Body of pancreas (tissue), 4 donors: ENCODE results near the gene USP5. TPM values are rescaled to one million over a fixed set of nuclear protein-coding genes. Genes with fewer than 3 reads are reported as not detected.
"Not testable (repeated sequence)": the region's sequence is repeated elsewhere in the genome, so short reads cannot be mapped to it uniquely, and the experiment has no call there.

ENCODE experiments used
- ATAC-seq: fragments of 150-250 bp; one replicate; pipeline ENCODE4 v1.9.1; 2016
- DNase-seq, 4 donors: peaks; one replicate each; pipeline ENCODE4 v3.0.0-alpha.2; 2019
- H3K27ac ChIP-seq, 4 donors: fragments of 200-600 bp; sonication (generic); 1 replicate in 3 of 4; 2 replicates in 1 of 4; pipeline versions ENCODE4 v1.5.1 to v1.6.1; 2016 to 2019; ENCODE audit warnings: mild to moderate bottlenecking in 1 of 4, mixed read lengths in 1 of 4, moderate library complexity in 1 of 4
- H3K27me3 ChIP-seq, 2 donors: fragments of 200-600 bp; sonication (generic); one replicate each; pipeline ENCODE4 v1.6.0; 2016; ENCODE audit warnings: mild to moderate bottlenecking in 1 of 2
- H3K36me3 ChIP-seq, 2 donors: fragments of 200-600 bp; sonication (generic); replicated peaks in 1 of 2; 2 replicates each; pipeline ENCODE4 v1.5.1; 2016; ENCODE audit warnings: low read depth in 2 of 2; ENCODE audit not compliant: insufficient read depth in 1 of 2
- H3K4me1 ChIP-seq: fragments of 200-600 bp; sonication (generic); one replicate; pipeline ENCODE4 v1.6.0; 2016
- H3K4me3 ChIP-seq, 2 donors: fragments of 200-600 bp; sonication (generic); 1 replicate in 1 of 2; 2 replicates in 1 of 2; pipeline ENCODE4 v1.5.1; 2016 to 2019
- H3K9me3 ChIP-seq, 3 donors: fragments of 200-600 bp; sonication (generic); 1 replicate in 2 of 3; 2 replicates in 1 of 3; pipeline ENCODE4 v1.5.1; 2016
- POLR2A ChIP-seq, 3 donors: fragments of 450-650 bp; IDR thresholded peaks; one replicate each; pipeline ENCODE4 v1.6.1; 2016; ENCODE audit warnings: antibody characterized with exemption in 3 of 3, mild to moderate bottlenecking in 2 of 3
- WGBS, 2 donors: methylation state at CpG; one replicate each; pipeline ENCODE4 v1.1.5; 2017; 5-methylcytosine and 5-hydroxymethylcytosine counted together
- intact Hi-C: fragments of 100-400 bp; cut with DNase I; formaldehyde crosslinking; loops from one replicate; pipeline ENCODE4 v1.15.1; 2023
- total RNA-seq, 2 donors: library from RNA; depleted of rRNA; stranded (reverse); fragments of >200 nt; gene quantifications; one replicate each; pipeline ENCODE4 v1.1.0, GENCODE V29; 2016
- TF ChIP-seq, protein P1 (sequence below), 7 experiments: fragments of 450-650 bp in 4 of 7; fragments of 200-600 bp in 3 of 7; sonication (generic) in 3 of 7; IDR thresholded peaks; one replicate each; pipeline ENCODE4 v1.5.1; 2016 to 2019; ENCODE audit warnings: antibody characterized with exemption in 7 of 7

Gene USP5
- total RNA-seq, 2 donors from 2014 or later: 18.2 to 60.6 TPM

DNA sequence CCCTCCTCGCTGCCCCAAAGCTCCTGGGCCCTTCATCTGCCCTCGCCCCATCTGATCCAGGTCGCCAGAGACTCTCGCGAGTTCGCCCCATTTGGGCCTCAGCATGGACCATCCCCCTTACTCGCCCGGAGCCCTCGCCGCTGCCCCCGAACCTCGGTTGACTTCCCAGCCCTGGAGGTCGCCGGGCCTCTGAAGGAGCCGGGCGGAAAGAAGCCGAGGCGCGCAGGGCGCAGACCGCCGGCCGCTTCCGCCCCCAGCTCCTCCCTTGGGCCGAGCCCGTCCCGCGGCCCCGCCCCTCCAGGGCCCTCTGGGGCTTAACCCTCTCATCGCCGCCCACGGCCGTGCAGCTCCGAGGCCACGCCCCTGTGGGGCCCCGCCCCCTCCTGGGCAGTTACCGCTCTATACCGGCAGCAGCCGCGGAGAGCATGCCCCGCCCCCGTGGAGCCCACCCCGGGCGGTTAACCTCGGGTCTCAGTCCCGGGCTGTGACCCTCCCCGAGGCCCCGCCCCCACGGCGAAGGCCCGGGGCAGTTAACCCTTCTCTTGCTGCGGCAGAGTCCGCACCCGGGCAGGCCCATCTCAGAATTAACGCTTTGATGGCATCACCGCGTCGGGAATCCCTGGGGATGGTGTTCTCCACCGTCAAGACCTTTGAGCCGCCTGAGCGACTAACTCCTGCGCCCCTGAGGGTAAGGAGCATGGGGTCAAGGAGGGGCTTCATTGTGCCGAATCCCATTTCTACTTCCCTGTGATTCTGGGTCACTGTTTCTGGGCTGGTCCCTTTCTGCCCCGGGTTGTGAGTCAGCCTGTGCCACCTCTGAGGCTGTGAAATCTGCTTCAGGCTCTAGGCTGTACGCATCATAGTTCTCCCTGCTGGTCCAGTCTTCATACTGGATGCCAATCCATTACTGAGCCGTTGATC lies 21.4 kb downstream of the USP5 start, which contains the start of gene SPSB2:
TSS of gene SPSB2 (minus strand) at position 210 of the 921 bp plus-strand sequence. CDS start 402 bp downstream, outside the sequence.
- Histone ChIP-seq H3K9me3 (no peaks in the 10 kb centered on the region), H3K27me3 (no peaks in the 10 kb centered on the region), H3K4me1 (peaks cover 37% of the 10 kb centered on the region), H3K36me3 (peaks cover 0 to 4% of the 10 kb centered on the region in 2 donors), H3K27ac (peak within 1 kb of the TSS; percentile 65 to 82 (median 76)), H3K4me3 (peak within 1 kb of the TSS; percentile 33 to 75)
- intact Hi-C loops: no loop called here
- peak; percentile 27 to 75 (median 63) for TF ChIP-seq POLR2A (IDR thresholded peaks at IDR 0.05)
- TF ChIP-seq, protein P1, sequence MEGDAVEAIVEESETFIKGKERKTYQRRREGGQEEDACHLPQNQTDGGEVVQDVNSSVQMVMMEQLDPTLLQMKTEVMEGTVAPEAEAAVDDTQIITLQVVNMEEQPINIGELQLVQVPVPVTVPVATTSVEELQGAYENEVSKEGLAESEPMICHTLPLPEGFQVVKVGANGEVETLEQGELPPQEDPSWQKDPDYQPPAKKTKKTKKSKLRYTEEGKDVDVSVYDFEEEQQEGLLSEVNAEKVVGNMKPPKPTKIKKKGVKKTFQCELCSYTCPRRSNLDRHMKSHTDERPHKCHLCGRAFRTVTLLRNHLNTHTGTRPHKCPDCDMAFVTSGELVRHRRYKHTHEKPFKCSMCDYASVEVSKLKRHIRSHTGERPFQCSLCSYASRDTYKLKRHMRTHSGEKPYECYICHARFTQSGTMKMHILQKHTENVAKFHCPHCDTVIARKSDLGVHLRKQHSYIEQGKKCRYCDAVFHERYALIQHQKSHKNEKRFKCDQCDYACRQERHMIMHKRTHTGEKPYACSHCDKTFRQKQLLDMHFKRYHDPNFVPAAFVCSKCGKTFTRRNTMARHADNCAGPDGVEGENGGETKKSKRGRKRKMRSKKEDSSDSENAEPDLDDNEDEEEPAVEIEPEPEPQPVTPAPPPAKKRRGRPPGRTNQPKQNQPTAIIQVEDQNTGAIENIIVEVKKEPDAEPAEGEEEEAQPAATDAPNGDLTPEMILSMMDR (IDR thresholded peaks at IDR 0.05): peak in 1 of 7 experiments; percentile 29
- 0 to 1% methylated on average over 9 to 66 of the region's 66 CpGs for WGBS, 2 donors
- ATAC-seq (peak; percentile 94), DNase-seq (peak; percentile 98 to 99 (median 98))

DNA sequence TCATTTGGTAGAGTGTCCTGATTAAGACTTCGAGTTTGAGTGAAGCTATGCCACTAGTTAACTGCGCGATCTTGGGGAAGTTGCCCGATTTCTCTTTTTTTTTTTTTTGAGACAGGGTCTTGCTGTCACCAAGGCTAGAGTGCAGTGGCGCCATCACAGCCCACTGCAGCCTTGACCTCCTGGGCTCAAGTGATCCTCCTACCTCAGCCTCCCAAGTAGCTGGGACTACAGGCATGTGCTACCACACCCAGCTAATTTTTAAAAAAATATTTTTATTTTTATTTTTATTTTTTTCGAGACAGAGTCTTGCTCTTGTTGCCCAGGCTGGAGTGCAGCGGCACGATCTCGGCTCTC lies 22.0 kb downstream of the USP5 start:
- H3K4me3 ChIP-seq, ATAC-seq, H3K9me3 ChIP-seq, intact Hi-C loops, H3K27me3 ChIP-seq, DNase-seq, H3K36me3 ChIP-seq: not testable (repeated sequence)
- H3K4me1 ChIP-seq: peaks cover 31% of the 10 kb centered on the region
- peak overlapping the region; percentile 65 to 82 (median 76) for H3K27ac ChIP-seq
- WGBS, 2 donors: 45 to 54% methylated on average over 9 of the region's 9 CpGs

DNA sequence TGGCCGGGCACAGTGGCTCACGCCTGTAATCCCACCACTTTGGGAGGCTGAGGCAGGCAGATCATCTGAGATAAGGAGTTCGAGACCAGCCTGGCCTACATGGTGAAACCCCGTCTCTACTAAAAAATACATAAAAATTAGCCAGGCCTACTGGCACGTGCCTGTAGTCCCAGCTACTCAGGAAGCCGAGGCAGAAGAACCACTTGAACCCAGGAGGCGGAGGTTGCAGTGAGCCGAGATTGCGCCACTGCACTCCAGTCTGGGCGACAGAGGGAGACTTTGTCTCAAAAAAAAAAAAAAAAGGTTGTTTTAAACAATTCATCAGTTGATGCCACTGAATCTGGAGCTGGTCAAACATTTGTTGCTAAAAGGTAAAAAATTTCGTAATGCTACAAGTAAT lies 27.9 kb downstream of the USP5 start:
- ATAC-seq, H3K27ac ChIP-seq, H3K4me3 ChIP-seq, DNase-seq, intact Hi-C loops, H3K36me3 ChIP-seq, H3K4me1 ChIP-seq, H3K27me3 ChIP-seq, H3K9me3 ChIP-seq: not testable (repeated sequence)
- WGBS, 2 donors: 74 to 86% methylated on average over 11 of the region's 11 CpGs

DNA sequence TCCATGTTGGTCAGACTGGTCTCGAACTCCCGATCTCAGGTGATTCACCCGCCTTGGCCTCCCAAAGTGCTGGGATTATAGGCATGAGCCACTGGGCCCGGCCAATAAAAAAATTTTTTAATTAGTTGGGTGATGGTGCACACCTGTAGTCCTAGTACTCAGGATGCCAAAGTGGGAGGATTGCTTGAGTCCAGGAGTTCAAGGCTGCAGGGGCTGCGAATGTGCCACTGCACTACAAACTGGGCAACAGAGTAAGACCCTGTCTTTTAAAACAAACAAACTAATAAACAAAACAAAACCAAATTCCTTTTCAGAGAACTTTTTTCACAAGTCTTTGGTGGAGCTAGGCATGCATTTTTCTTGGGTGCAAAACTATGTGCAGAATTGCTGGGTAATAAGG lies 31.3 kb downstream of the USP5 start:
- H3K36me3 ChIP-seq: no peaks in the 10 kb centered on the region
- no peak for ATAC-seq
- no peak overlapping the region for H3K27ac ChIP-seq
- WGBS, 2 donors: 92 to 94% methylated on average over 5 of the region's 5 CpGs
- no peaks in the 10 kb centered on the region for H3K27me3 ChIP-seq
- intact Hi-C loops: no loop called here
- DNase-seq: no peak
- no peak overlapping the region for H3K4me3 ChIP-seq
- H3K9me3 ChIP-seq: no peaks in the 10 kb centered on the region
- TF ChIP-seq, protein P1 (IDR thresholded peaks at IDR 0.05): no peak
- TF ChIP-seq POLR2A (IDR thresholded peaks at IDR 0.05): no peak
- peaks cover 8% of the 10 kb centered on the region for H3K4me1 ChIP-seq

DNA sequence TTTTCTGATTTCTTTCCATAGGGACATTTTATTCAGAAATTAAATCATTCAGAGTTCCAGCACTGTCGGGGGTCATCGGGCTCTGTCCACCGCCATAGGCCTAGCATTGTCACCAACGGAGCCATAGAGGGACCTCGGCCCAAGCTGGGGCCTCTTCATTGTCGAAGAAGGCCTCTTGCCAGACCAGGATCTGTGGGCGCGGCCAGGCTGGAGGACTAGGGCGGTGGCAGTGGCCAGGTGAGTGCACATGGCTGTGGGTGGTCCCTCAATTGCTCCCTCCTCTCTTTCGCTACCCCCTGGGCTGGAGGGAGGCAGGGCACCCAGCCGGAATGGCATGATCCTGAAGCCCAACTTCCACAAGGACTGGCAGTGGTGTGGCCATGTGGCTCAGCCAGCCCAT lies 31.7 kb downstream of the USP5 start:
- H3K4me1 ChIP-seq: peaks cover 8% of the 10 kb centered on the region
- H3K9me3 ChIP-seq: no peaks in the 10 kb centered on the region
- intact Hi-C loops: no loop called here
- no peak overlapping the region for H3K4me3 ChIP-seq
- H3K27me3 ChIP-seq: no peaks in the 10 kb centered on the region
- 78 to 90% methylated on average over 9 to 11 of the region's 11 CpGs for WGBS, 2 donors
- DNase-seq (no peak), ATAC-seq (no peak)
- H3K36me3 ChIP-seq: no peaks in the 10 kb centered on the region
- no peak for TF ChIP-seq POLR2A (IDR thresholded peaks at IDR 0.05)
- TF ChIP-seq, protein P1 (IDR thresholded peaks at IDR 0.05): no peak
- H3K27ac ChIP-seq: no peak overlapping the region
